Astrocyte (in vitro differentiated cells and primary cell): ENCODE measurements around the gene RNASE11. TPM values are rescaled to one million over a fixed set of nuclear protein-coding genes. Genes with fewer than 3 reads are reported as not detected.

ENCODE experiments used
- DNase-seq: peaks from one replicate; pipeline ENCODE4 v3.0.0-alpha.2; 2010; ENCODE audit warnings: low read depth
- FAIRE-seq: peaks from 2 replicates; lab custom pipeline; 2011; peaks lifted over from hg19 to GRCh38; lab: Jason Lieb, UNC
- H2AFZ ChIP-seq: 2 replicates; pipeline ENCODE4 v1.6.0; 2012; ENCODE audit warnings: low read depth, low read length, inconsistent platforms
- H3K27ac ChIP-seq: 2 replicates; pipeline ENCODE4 v1.5.1; 2011; ENCODE audit warnings: low read depth, low read length, inconsistent platforms
- H3K27me3 ChIP-seq: 2 replicates; pipeline ENCODE4 v1.6.0; 2011; ENCODE audit warnings: low read length, inconsistent platforms; ENCODE audit not compliant: insufficient read depth
- H3K36me3 ChIP-seq: 2 replicates; pipeline ENCODE4 v1.5.1; 2011; ENCODE audit warnings: low read length, inconsistent platforms; ENCODE audit not compliant: insufficient read depth
- H3K4me1 ChIP-seq: 2 replicates; pipeline ENCODE4 v1.5.1; 2011; ENCODE audit warnings: low read length, inconsistent platforms; ENCODE audit not compliant: insufficient read depth
- H3K4me2 ChIP-seq: 2 replicates; pipeline ENCODE4 v1.6.0; 2012; ENCODE audit warnings: low read length, inconsistent platforms
- H3K4me3 ChIP-seq: 2 replicates; pipeline ENCODE4 v1.5.1; 2011; ENCODE audit warnings: low read depth, mild to moderate bottlenecking, low read length, inconsistent platforms; ENCODE audit not compliant: insufficient read depth
- H3K79me2 ChIP-seq: 2 replicates; pipeline ENCODE4 v1.6.0; 2012; ENCODE audit warnings: mild to moderate bottlenecking, low read length, inconsistent platforms; ENCODE audit not compliant: insufficient read depth
- H3K9ac ChIP-seq: 2 replicates; pipeline ENCODE4 v1.6.0; 2012; ENCODE audit warnings: mild to moderate bottlenecking, low read length, inconsistent platforms
- H3K9me3 ChIP-seq: 2 replicates; pipeline ENCODE4 v1.5.1; 2012; ENCODE audit warnings: low read depth, mild to moderate bottlenecking, low read length, inconsistent platforms; ENCODE audit not compliant: insufficient read depth
- H4K20me1 ChIP-seq: 2 replicates; pipeline ENCODE4 v1.6.0; 2012; ENCODE audit warnings: low read length, inconsistent platforms; ENCODE audit not compliant: insufficient read depth
- H3K27ac Mint-ChIP-seq: one replicate; pipeline ENCODE4 v1.8.0; 2021; ENCODE audit warnings: mild to moderate bottlenecking, mixed read lengths; ENCODE audit not compliant: unreplicated experiment
- H3K27me3 Mint-ChIP-seq: one replicate; pipeline ENCODE4 v1.8.0; 2021; ENCODE audit warnings: low read depth, mixed read lengths; ENCODE audit not compliant: unreplicated experiment
- H3K36me3 Mint-ChIP-seq: one replicate; pipeline ENCODE4 v1.8.0; 2021; ENCODE audit warnings: low read depth, mixed read lengths; ENCODE audit not compliant: unreplicated experiment
- H3K4me1 Mint-ChIP-seq: one replicate; pipeline ENCODE4 v1.8.0; 2021; ENCODE audit warnings: low read depth, mixed read lengths; ENCODE audit not compliant: unreplicated experiment
- H3K4me3 Mint-ChIP-seq: one replicate; pipeline ENCODE4 v1.8.0; 2021; ENCODE audit warnings: mild to moderate bottlenecking, moderate library complexity, mixed read lengths; ENCODE audit not compliant: unreplicated experiment
- H3K9me3 Mint-ChIP-seq: one replicate; pipeline ENCODE4 v1.8.0; 2021; ENCODE audit warnings: mild to moderate bottlenecking, mixed read lengths; ENCODE audit not compliant: unreplicated experiment
- CTCF ChIP-seq: IDR thresholded peaks from 2 replicates; pipeline ENCODE4 v1.5.1; 2011; ENCODE audit warnings: low read depth, mild to moderate bottlenecking, inconsistent platforms, low read length, moderate library complexity; ENCODE audit not compliant: insufficient read depth
- EZH2 ChIP-seq: IDR thresholded peaks from 2 replicates; pipeline ENCODE4 v1.6.1; 2012; ENCODE audit warnings: mild to moderate bottlenecking, low read length, inconsistent platforms; ENCODE audit not compliant: insufficient read depth
- total RNA-seq: library from RNA; stranded (reverse); gene quantifications from 2 replicates; pipeline ENCODE4 v1.2.1, GENCODE V29; 2021

The RNASE11 gene
- total RNA-seq, 1 donor from 2014 or later, result not detected

- Histone ChIP-seq H3K4me2 (no peak overlapping the region), H3K27me3 (no peaks in the 10 kb centered on the region), H3K4me1 (no peaks in the 10 kb centered on the region), H3K9ac (no peak overlapping the region), H3K4me3 (no peak overlapping the region), H2AFZ (no peak overlapping the region), H3K27ac (no peak overlapping the region), H3K9me3 (no peaks in the 10 kb centered on the region), H3K79me2 (no peaks in the 10 kb centered on the region), H4K20me1 (no peaks in the 10 kb centered on the region), H3K36me3 (no peaks in the 10 kb centered on the region)
- Mint-ChIP-seq H3K9me3 (no peaks in the 10 kb centered on the region), H3K27me3 (peaks cover 2% of the 10 kb centered on the region), H3K4me3 (no peak overlapping the region), H3K27ac (no peak overlapping the region), H3K36me3 (no peaks in the 10 kb centered on the region), H3K4me1 (no peaks in the 10 kb centered on the region)
- TF ChIP-seq CTCF, result no peak
- no peak for TF ChIP-seq EZH2
- FAIRE-seq, result no peak
- no peak for DNase-seq
These were observed 36.9 kb downstream of the RNASE11 start for GRCh38 chr14:20550926-20551325.

- DNase-seq, result no peak
- H3K9me3 ChIP-seq, result no peaks in the 10 kb centered on the region
- no peaks in the 10 kb centered on the region for H3K79me2 ChIP-seq
- no peak overlapping the region for H3K4me3 ChIP-seq
- H3K27ac ChIP-seq, result no peak overlapping the region
- Mint-ChIP-seq H3K27ac (no peak overlapping the region), H3K27me3 (peaks cover 2% of the 10 kb centered on the region), H3K4me3 (no peak overlapping the region), H3K9me3 (no peaks in the 10 kb centered on the region), H3K36me3 (no peaks in the 10 kb centered on the region), H3K4me1 (no peaks in the 10 kb centered on the region)
- H2AFZ ChIP-seq, result no peak overlapping the region
- H3K4me2 ChIP-seq, result no peak overlapping the region
- H3K9ac ChIP-seq, result no peak overlapping the region
- H3K36me3 ChIP-seq, result no peaks in the 10 kb centered on the region
- H4K20me1 ChIP-seq, result no peaks in the 10 kb centered on the region
- FAIRE-seq, result no peak
- TF ChIP-seq CTCF (no peak), EZH2 (no peak)
- H3K4me1 ChIP-seq, result no peaks in the 10 kb centered on the region
- H3K27me3 ChIP-seq, result no peaks in the 10 kb centered on the region
These were observed 39.2 kb downstream of the RNASE11 start for GRCh38 chr14:20548414-20549158.

- Mint-ChIP-seq H3K4me1 (no peaks in the 10 kb centered on the region), H3K36me3 (no peaks in the 10 kb centered on the region), H3K4me3 (no peak overlapping the region), H3K27me3 (peaks cover 2% of the 10 kb centered on the region), H3K27ac (no peak overlapping the region), H3K9me3 (no peaks in the 10 kb centered on the region)
- Histone ChIP-seq H3K9ac (no peak overlapping the region), H3K27ac (no peak overlapping the region), H4K20me1 (no peaks in the 10 kb centered on the region), H3K9me3 (no peaks in the 10 kb centered on the region), H3K79me2 (no peaks in the 10 kb centered on the region), H3K4me1 (no peaks in the 10 kb centered on the region), H3K4me2 (no peak overlapping the region), H3K4me3 (no peak overlapping the region), H3K27me3 (no peaks in the 10 kb centered on the region), H2AFZ (no peak overlapping the region), H3K36me3 (no peaks in the 10 kb centered on the region)
- DNase-seq (no peak), FAIRE-seq (no peak)
- no peak for TF ChIP-seq CTCF
- no peak for TF ChIP-seq EZH2
These were observed 40.9 kb downstream of the RNASE11 start for GRCh38 chr14:20546877-20547276.
